K562 (cell line): ENCODE results near the gene IFT52. TPM values are rescaled to one million over a fixed set of nuclear protein-coding genes. Genes with fewer than 3 reads are reported as not detected.

Experiments
- ATAC-seq: fragments of 200-7000 bp; cut with Tn5 transposase; 3 replicates; pipeline ENCODE4 v1.9.1; 2020; ENCODE audit warnings: moderate library complexity
- BruUV-seq: library from RNA; stranded (reverse); fragments of 400-500 nt; replicated peaks from 2 replicates; lab custom pipeline; 2021; lab: Mats Ljungman, UMichigan
- CTCF ChIA-PET: fragments of 300-600 bp; formaldehyde crosslinking; extraction: SDS; loops from one replicate; lab custom pipeline; 2021; ENCODE audit warnings: low intra/inter-chr PET ratio; lab: Yijun Ruan, JAX
- POLR2A ChIA-PET: fragments of 300-600, 350-650 bp; sonication (Branson Sonifier 250); formaldehyde crosslinking; extraction: SDS; loops from one replicate; lab custom pipeline; 2021; ENCODE audit warnings: antibody characterized with exemption, inconsistent platforms; lab: Yijun Ruan, JAX
- DNase-seq, 4 experiments: peaks; one replicate each; pipeline versions ENCODE4 v3.0.0 to v3.0.0-alpha.2; 2011 to 2018; ENCODE audit warnings: low spot score in 3 of 4, mixed read lengths in 3 of 4; ENCODE audit errors: extremely low read depth in 1 of 4
- FAIRE-seq: peaks from 2 replicates; lab custom pipeline; 2011; peaks lifted over from hg19 to GRCh38; lab: Jason Lieb, UNC
- H2AFZ ChIP-seq: 2 replicates; pipeline ENCODE4 v1.6.0; 2011; ENCODE audit warnings: low read depth, low read length, control low read depth, inconsistent platforms
- H3K27ac ChIP-seq: fragments of 200-600 bp; 3 replicates; pipeline ENCODE4 v1.8.0; 2011; ENCODE audit warnings: low read depth, mild to moderate bottlenecking, control low read depth, inconsistent platforms, low read length, moderate library complexity, mixed read lengths; ENCODE audit errors: extremely low read depth
- H3K27me3 ChIP-seq, 2 experiments: fragments of 300-600 bp in 1 of 2; 2 replicates in 1 of 2; 3 replicates in 1 of 2; pipeline versions ENCODE4 v1.6.0 to v1.8.0; 2011; ENCODE audit warnings: inconsistent platforms in 2 of 2, low read length in 2 of 2, mild to moderate bottlenecking in 1 of 2, mixed read lengths in 1 of 2, moderate library complexity in 1 of 2; ENCODE audit not compliant: control insufficient read depth in 2 of 2, insufficient read depth in 2 of 2
- H3K36me3 ChIP-seq: fragments of 300-600 bp; 3 replicates; pipeline ENCODE4 v1.8.0; 2011; ENCODE audit warnings: mild to moderate bottlenecking, low read length, inconsistent platforms; ENCODE audit not compliant: control insufficient read depth, insufficient read depth
- H3K4me1 ChIP-seq, 2 experiments: fragments of 200-600 bp in 1 of 2; replicated peaks in 1 of 2; 2 replicates in 1 of 2; 3 replicates in 1 of 2; pipeline versions ENCODE4 v1.5.1 to v1.8.0; 2011; ENCODE audit warnings: inconsistent platforms in 2 of 2, low read length in 2 of 2, mild to moderate bottlenecking in 1 of 2, mixed read lengths in 1 of 2, moderate library complexity in 1 of 2; ENCODE audit not compliant: control insufficient read depth in 2 of 2, insufficient read depth in 2 of 2
- H3K4me2 ChIP-seq: 2 replicates; pipeline ENCODE4 v1.6.1; 2011; ENCODE audit warnings: low read length, control low read depth, inconsistent platforms, mixed read lengths; ENCODE audit not compliant: insufficient read depth
- H3K4me3 ChIP-seq: fragments of 200-600 bp; sonication (generic), shearing (Covaris generic); 2 replicates; pipeline ENCODE4 v1.5.1; 2016; ENCODE audit warnings: control low read depth, inconsistent platforms
- H3K79me2 ChIP-seq: fragments of 200-600 bp; 3 replicates; pipeline ENCODE4 v1.8.0; 2011; ENCODE audit warnings: low read length, inconsistent platforms; ENCODE audit not compliant: control insufficient read depth, insufficient read depth
- H3K9ac ChIP-seq, 2 experiments: 2 replicates each; pipeline versions ENCODE4 v1.6.0 to v1.6.1; 2011; ENCODE audit warnings: low read depth in 2 of 2, low read length in 2 of 2, control low read depth in 1 of 2, inconsistent platforms in 1 of 2, mild to moderate bottlenecking in 1 of 2, mixed read lengths in 1 of 2; ENCODE audit not compliant: insufficient read depth in 1 of 2
- H3K9me1 ChIP-seq: one replicate; pipeline ENCODE4 v1.6.0; 2011; ENCODE audit warnings: inconsistent platforms, mild to moderate bottlenecking, low read length, moderate library complexity; ENCODE audit not compliant: control insufficient read depth, insufficient read depth
- H3K9me3 ChIP-seq: replicated peaks from 2 replicates; pipeline ENCODE4 v1.5.1; 2011; ENCODE audit warnings: low read depth, low read length, inconsistent platforms; ENCODE audit not compliant: control insufficient read depth, insufficient read depth
- H4K20me1 ChIP-seq: replicated peaks from 2 replicates; pipeline ENCODE4 v1.6.1; 2011; ENCODE audit warnings: low read length, inconsistent platforms, mixed read lengths; ENCODE audit not compliant: control insufficient read depth, insufficient read depth
- CHD1 ChIP-seq: fragments of 200-600 bp; sonication (generic); IDR thresholded peaks from one replicate; pipeline ENCODE4 v1.6.1; 2012; ENCODE audit warnings: mild to moderate bottlenecking, moderate library complexity, low read length, inconsistent platforms
- GABPB2 ChIP-seq: fragments of 250-450 bp; sonication (Bioruptor Pico); conservative IDR thresholded peaks from 2 replicates; pipeline ENCODE4 v1.5.1; 2021; ENCODE audit warnings: mild to moderate bottlenecking
- NFE2 ChIP-seq: IDR thresholded peaks from 2 replicates; pipeline ENCODE4 v1.6.1; 2014; ENCODE audit warnings: antibody characterized with exemption, low read depth
- NR2C1 ChIP-seq, 2 experiments: fragments of 450-650 bp; IDR thresholded peaks; 2 replicates each; pipeline ENCODE4 v1.6.1; 2017; ENCODE audit warnings: mild to moderate bottlenecking in 2 of 2, antibody characterized with exemption in 1 of 2, inconsistent platforms in 1 of 2, missing compliant biosample characterization in 1 of 2, missing genetic modification characterization in 1 of 2
- PHF8 ChIP-seq: fragments of 200-600 bp; sonication (generic); IDR thresholded peaks from 2 replicates; pipeline ENCODE4 v1.6.1; 2012; ENCODE audit warnings: mixed run types, mild to moderate bottlenecking, inconsistent platforms, low read length, moderate library complexity, borderline replicate concordance
- RBM17 ChIP-seq: fragments of 200-400 bp; formaldehyde crosslinking; IDR thresholded peaks from 2 replicates; pipeline ENCODE4 v1.6.1; 2017; ENCODE audit warnings: low read depth, mild to moderate bottlenecking, low read length, borderline replicate concordance
- SIN3B ChIP-seq: fragments of 450-650 bp; IDR thresholded peaks from 2 replicates; pipeline ENCODE4 v1.6.1; 2017; ENCODE audit warnings: low read depth, mild to moderate bottlenecking, moderate library complexity
- SREBF2 ChIP-seq: sonication (generic); formaldehyde crosslinking; IDR thresholded peaks from 2 replicates; pipeline ENCODE4 v1.4.0; 2020; ENCODE audit warnings: mild to moderate bottlenecking, missing genetic modification reagents
- TBP ChIP-seq: optimal IDR thresholded peaks from 2 replicates; pipeline ENCODE3; 2011; ENCODE audit warnings: low read depth, low read length, improper control_type of control experiment
- TGIF2 ChIP-seq: sonication (generic); formaldehyde crosslinking; IDR thresholded peaks from 2 replicates; pipeline ENCODE4 v1.8.1; 2022; ENCODE audit warnings: mild to moderate bottlenecking, missing genetic modification reagents, moderate library complexity
- THRAP3 ChIP-seq: fragments of 450-650 bp; IDR thresholded peaks from 2 replicates; pipeline ENCODE4 v1.6.1; 2016; ENCODE audit warnings: mild to moderate bottlenecking, inconsistent platforms, borderline replicate concordance
- ZKSCAN8 ChIP-seq: fragments of 200-800 bp; sonication (Bioruptor generic); IDR thresholded peaks from 2 replicates; pipeline ENCODE4 v1.6.1; 2016; ENCODE audit warnings: missing genetic modification characterization, missing compliant biosample characterization
- ZNF274 ChIP-seq: IDR thresholded peaks from 2 replicates; pipeline ENCODE4 v1.6.1; 2011; ENCODE audit warnings: low read depth, mild to moderate bottlenecking, low read length, moderate library complexity, borderline replicate concordance
- ZSCAN32 ChIP-seq: fragments of 450-650 bp; formaldehyde crosslinking; IDR thresholded peaks from 2 replicates; pipeline ENCODE4 v1.4.0; 2020; ENCODE audit warnings: mild to moderate bottlenecking, moderate library complexity
- WGBS: fragments of 100-300 bp; shearing (Covaris generic); methylation state at CpG from one replicate; pipeline ENCODE4 v1.1.6; 2016; ENCODE audit warnings: low coverage, mixed read lengths; ENCODE audit not compliant: insufficient coverage; ENCODE audit errors: missing lambda C conversion rate; 5-methylcytosine and 5-hydroxymethylcytosine counted together
- in situ Hi-C: fragments of 300-500 bp; cut with MboI; formaldehyde crosslinking; loops from 4 replicates; pipeline ENCODE4 v1.15.0; 2018; ENCODE audit warnings: inconsistent platforms, mixed read lengths
- intact Hi-C: fragments of 100-400 bp; cut with micrococcal nuclease; formaldehyde crosslinking; loops from 2 replicates; pipeline ENCODE4 v1.14.2; 2022
- polyA plus RNA-seq, 8 experiments: library from polyadenylated mRNA; depleted of rRNA in 4 of 8; stranded (reverse) in 5 of 8; unstranded in 3 of 8; fragments of >200 nt; fragmentation: Nextera tagmentation in 2 of 8; fragmentation: Illumina TruSeq in 1 of 8; extraction: Ambion mirVana in 2 of 8; extraction: Trizol in 1 of 8; gene quantifications; 2 replicates each; pipeline versions ENCODE4 v1.2.1 to v1.2.3, GENCODE V29; 2011 to 2014; ENCODE audit warnings: inconsistent platforms in 1 of 8, missing spikeins in 1 of 8
- total RNA-seq, 7 experiments: library from RNA; depleted of rRNA in 6 of 7; stranded (reverse); fragments of >200 nt in 6 of 7; fragmentation: Illumina TruSeq in 2 of 7; extraction: Trizol in 2 of 7; gene quantifications; 2 replicates each; pipeline versions ENCODE4 v1.2.1 to v1.2.3, GENCODE V29; 2011 to 2021; ENCODE audit warnings: low replicate concordance in 1 of 7
- TF ChIP-seq, protein P1 (sequence below): fragments of 150-350 bp; conservative IDR thresholded peaks from 2 replicates; pipeline ENCODE4 v1.6.1; 2014; ENCODE audit warnings: low read length
- TF ChIP-seq, protein P2 (sequence below): IDR thresholded peaks from 2 replicates; pipeline ENCODE4 v1.6.1; 2014; ENCODE audit warnings: antibody characterized with exemption

The IFT52 gene
- total and polyA plus RNA-seq, 9 of the 15 experiments (the other 6 are each of a cell fraction or from before 2014, with no cell fraction given), result 11.0 to 31.4 (median 20.4) TPM

DNA sequence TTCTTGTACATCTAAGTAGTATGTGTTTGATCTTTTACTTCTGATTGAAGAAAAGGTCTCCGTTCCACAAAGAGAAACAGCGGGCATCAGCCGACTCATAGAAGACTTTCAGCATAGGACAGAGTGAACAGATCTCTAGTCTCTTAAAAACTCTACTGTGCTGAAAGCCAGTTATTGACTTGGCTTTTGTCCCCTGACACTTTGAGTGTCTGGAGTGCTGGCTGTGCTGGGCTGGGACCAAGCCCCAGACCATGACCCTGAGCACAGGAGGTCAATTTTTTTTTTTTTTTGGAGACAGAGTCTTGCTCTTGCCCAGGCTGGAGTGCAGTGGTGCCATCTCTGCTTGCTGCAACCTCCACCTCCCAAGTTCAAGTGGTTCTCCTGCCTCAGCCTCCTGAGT lies 104.0 kb downstream of the IFT52 start (continued):
- TF ChIP-seq, protein P1, sequence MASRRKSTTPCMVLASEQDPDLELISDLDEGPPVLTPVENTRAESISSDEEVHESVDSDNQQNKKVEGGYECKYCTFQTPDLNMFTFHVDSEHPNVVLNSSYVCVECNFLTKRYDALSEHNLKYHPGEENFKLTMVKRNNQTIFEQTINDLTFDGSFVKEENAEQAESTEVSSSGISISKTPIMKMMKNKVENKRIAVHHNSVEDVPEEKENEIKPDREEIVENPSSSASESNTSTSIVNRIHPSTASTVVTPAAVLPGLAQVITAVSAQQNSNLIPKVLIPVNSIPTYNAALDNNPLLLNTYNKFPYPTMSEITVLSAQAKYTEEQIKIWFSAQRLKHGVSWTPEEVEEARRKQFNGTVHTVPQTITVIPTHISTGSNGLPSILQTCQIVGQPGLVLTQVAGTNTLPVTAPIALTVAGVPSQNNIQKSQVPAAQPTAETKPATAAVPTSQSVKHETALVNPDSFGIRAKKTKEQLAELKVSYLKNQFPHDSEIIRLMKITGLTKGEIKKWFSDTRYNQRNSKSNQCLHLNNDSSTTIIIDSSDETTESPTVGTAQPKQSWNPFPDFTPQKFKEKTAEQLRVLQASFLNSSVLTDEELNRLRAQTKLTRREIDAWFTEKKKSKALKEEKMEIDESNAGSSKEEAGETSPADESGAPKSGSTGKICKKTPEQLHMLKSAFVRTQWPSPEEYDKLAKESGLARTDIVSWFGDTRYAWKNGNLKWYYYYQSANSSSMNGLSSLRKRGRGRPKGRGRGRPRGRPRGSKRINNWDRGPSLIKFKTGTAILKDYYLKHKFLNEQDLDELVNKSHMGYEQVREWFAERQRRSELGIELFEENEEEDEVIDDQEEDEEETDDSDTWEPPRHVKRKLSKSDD, result no peak

DNA sequence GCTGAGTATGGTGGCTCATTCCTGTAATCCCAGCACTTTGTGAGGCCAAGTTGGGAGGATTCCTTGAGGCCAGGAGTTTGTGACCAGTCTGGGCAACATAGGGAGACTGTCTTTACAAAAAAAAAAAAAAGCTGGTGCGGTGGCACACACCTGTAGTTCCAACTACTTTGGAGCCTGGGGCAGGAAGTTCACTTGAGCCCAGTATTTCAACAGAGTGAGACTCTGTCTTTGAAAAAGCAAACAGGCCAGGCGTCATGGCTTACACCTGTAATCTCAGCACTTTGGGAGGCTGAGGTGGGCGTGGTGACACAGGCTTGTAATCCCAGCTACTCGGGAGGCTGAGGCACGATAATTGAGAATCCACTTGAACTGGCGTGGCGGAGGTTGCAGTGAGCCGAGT lies 104.8 kb downstream of the IFT52 start:
- no peak overlapping the region for H3K4me3 ChIP-seq
- no peak for FAIRE-seq
- H3K79me2 ChIP-seq, result no peaks in the 10 kb centered on the region; the same call in 2 of the 3 replicates
- peaks cover 5% of the 10 kb centered on the region; the same call in 1 of the 2 replicates for H4K20me1 ChIP-seq
- H3K27me3 ChIP-seq, result no peaks in the 10 kb centered on the region
- peaks cover 71% of the 10 kb centered on the region for H3K36me3 ChIP-seq
- intact Hi-C loops (no loop called here), in situ Hi-C loops (loop anchor here (10.0 kb wide), 1 partner anchor 241 kb away; the partner anchor contains the start of gene SRSF6)
- H3K4me2 ChIP-seq, result no peak overlapping the region
- WGBS, result 87% methylated on average over 8 of the region's 8 CpGs
- peaks cover 11 to 13% of the 10 kb centered on the region in 2 experiments; a peak in 4 of 5 replicates for H3K4me1 ChIP-seq
- ChIA-PET CTCF (no interaction called here), POLR2A (no interaction called here)
- H3K9me1 ChIP-seq, result no peaks in the 10 kb centered on the region
- no TSS peak for BruUV-seq
- H3K9me3 ChIP-seq, result no peaks in the 10 kb centered on the region
- DNase-seq, result no peak
- no peak overlapping the region for H2AFZ ChIP-seq
- ATAC-seq, result no peak
- H3K9ac ChIP-seq, result no peak overlapping the region
- no peak overlapping the region for H3K27ac ChIP-seq
- no peak for TF ChIP-seq NR2C1 (IDR thresholded peaks at IDR 0.05)
- TF ChIP-seq NR2C1 (tag; IDR thresholded peaks at IDR 0.05), result no peak
- TF ChIP-seq RBM17, result no peak
- TF ChIP-seq, protein P2, sequence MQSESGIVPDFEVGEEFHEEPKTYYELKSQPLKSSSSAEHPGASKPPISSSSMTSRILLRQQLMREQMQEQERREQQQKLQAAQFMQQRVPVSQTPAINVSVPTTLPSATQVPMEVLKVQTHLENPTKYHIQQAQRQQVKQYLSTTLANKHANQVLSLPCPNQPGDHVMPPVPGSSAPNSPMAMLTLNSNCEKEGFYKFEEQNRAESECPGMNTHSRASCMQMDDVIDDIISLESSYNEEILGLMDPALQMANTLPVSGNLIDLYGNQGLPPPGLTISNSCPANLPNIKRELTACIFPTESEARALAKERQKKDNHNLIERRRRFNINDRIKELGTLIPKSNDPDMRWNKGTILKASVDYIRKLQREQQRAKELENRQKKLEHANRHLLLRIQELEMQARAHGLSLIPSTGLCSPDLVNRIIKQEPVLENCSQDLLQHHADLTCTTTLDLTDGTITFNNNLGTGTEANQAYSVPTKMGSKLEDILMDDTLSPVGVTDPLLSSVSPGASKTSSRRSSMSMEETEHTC, result no peak
- TF ChIP-seq ZSCAN32 (CRISPR knock-in tag), result no peak
- TF ChIP-seq THRAP3, result no peak
- no peak for TF ChIP-seq ZKSCAN8 (CRISPR knock-in tag)
- no peak for TF ChIP-seq NFE2
- TF ChIP-seq GABPB2 (CRISPR knock-in tag), result no peak
- TF ChIP-seq TBP, result no peak
- TF ChIP-seq SREBF2 (CRISPR knock-in tag), result no peak
- no peak for TF ChIP-seq ZNF274
- no peak for TF ChIP-seq SIN3B
- no peak for TF ChIP-seq PHF8
- TF ChIP-seq CHD1, result no peak
- TF ChIP-seq TGIF2 (CRISPR knock-in tag), result no peak
